Esophagus muscularis mucosa (tissue), 4 donors: ENCODE data around the gene TPD52L2.

Experiments used
- EP300 ChIP-seq: sonication (generic); formaldehyde crosslinking; IDR thresholded peaks from one replicate; pipeline ENCODE4 v1.6.1; 2017; ENCODE audit warnings: antibody characterized with exemption
- POLR2A ChIP-seq: fragments of 450-650 bp; IDR thresholded peaks from one replicate; pipeline ENCODE4 v1.6.1; 2017; ENCODE audit warnings: antibody characterized with exemption, moderate library complexity, mild to moderate bottlenecking, low read depth
- POLR2AphosphoS5 ChIP-seq, 2 donors: sonication (generic); formaldehyde crosslinking; IDR thresholded peaks; one replicate each; pipeline ENCODE4 v1.6.1; 2017; ENCODE audit warnings: antibody characterized with exemption in 2 of 2
- TF ChIP-seq, protein P1 (sequence below), 3 experiments: fragments of 200-600 bp in 2 of 3; fragments of 450-650 bp in 1 of 3; sonication (generic) in 2 of 3; IDR thresholded peaks; one replicate each; pipeline ENCODE4 v1.5.1; 2017 to 2019; ENCODE audit warnings: antibody characterized with exemption in 3 of 3, mild to moderate bottlenecking in 2 of 3, moderate library complexity in 1 of 3

DNA sequence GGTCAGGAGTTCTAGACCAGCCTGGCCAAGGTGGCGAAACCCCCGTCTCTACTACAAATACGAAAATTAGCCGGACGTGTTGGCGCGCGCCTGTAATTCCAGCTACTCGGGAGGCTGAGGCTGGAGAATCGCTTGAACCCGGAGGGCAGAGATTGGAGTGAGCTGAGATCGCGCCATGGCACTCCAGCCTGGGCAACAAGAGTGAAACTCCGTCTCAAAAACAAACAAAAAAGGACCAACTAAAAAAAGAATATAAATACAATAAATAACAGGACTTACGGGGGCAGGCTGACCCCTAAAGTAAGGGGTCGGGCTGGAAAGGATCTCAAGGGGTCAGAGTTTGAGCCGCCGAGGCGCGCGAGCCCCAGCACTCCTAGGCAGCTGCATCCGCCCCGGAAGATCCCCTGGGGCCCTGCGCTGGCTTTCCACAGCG lies 509 bp upstream of the TPD52L2 start:
- TF ChIP-seq POLR2A (no peak), EP300 (no peak), POLR2AphosphoS5 (IDR thresholded peaks at IDR 0.05) (no peak)
- TF ChIP-seq, protein P1, sequence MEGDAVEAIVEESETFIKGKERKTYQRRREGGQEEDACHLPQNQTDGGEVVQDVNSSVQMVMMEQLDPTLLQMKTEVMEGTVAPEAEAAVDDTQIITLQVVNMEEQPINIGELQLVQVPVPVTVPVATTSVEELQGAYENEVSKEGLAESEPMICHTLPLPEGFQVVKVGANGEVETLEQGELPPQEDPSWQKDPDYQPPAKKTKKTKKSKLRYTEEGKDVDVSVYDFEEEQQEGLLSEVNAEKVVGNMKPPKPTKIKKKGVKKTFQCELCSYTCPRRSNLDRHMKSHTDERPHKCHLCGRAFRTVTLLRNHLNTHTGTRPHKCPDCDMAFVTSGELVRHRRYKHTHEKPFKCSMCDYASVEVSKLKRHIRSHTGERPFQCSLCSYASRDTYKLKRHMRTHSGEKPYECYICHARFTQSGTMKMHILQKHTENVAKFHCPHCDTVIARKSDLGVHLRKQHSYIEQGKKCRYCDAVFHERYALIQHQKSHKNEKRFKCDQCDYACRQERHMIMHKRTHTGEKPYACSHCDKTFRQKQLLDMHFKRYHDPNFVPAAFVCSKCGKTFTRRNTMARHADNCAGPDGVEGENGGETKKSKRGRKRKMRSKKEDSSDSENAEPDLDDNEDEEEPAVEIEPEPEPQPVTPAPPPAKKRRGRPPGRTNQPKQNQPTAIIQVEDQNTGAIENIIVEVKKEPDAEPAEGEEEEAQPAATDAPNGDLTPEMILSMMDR (IDR thresholded peaks at IDR 0.05) = no peak
